Fibroblast of the conjunctiva (primary cell): ENCODE measurements around the gene RIPOR3.

Experiments used
- DNase-seq: peaks from one replicate; pipeline ENCODE4 v3.0.0-alpha.2; 2010; ENCODE audit warnings: low read depth

RIPOR3 gene

DNA sequence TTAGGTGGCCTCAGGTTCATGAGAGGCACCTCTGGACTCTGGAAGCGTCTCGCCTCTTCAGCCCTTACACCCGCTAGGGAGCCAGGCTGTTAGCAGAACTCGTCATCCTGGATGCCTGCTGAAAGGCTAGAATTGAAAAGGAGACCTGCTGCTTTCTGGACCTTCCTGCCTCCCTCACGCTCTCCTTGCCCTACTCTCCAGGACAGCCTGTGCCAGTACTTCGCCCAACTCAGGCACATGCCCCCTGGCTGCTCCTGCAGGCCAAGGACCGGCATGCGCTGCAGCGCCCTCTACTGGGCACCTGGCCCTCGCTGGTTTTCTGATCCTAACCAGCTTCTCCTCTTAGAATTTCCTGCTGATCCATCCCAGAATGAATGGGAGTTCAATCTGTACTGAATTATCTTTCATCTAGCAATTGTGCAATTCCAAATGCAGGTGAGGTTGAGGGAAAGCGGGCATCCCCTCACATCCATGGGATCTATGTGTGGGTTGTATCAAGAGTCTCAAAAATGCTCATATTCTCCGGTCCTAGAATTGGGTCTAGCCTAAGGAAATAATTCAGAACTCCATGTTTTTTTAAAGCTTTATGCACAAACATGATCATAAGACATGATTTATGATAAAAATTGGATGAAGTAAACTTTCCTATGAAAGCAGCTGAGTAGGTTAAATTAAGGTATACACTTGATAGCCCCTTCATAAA, 103.2 kb downstream of the RIPOR3 start:
- peak; percentile 35 for DNase-seq

DNA sequence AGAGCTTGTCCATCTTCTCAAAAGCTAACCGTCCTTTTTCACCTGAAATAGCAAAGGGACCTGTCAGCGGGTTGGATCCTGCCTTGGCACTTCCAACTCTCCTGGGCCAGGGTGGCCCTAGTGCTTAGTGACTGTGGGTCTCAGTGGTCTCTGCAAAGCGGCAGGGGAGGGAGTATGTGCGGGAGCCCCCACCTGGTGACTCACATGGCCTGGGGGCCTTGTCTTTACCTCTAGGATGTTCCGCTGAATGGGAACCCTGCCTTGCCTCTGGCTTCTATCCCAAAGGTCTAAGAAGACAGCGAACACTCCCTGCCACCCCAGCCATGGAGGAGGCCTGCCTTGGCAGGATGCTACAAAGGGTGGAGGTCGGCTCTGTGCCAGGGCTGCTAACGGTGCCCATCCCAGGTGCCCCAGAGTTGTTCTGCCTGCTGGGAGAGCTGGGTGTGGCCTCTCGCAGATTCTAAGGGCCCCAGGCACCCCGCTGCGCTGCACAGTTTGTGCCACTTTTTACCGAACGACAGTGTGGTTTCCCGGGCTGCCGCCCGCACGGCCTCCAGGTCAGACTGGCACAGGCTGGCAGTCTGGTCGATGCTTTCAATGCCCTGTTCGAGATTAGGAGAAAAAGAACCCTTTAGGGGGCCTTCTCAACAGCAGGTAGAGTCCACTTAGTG, 103.9 kb downstream of the RIPOR3 start:
- DNase-seq: no peak

GRCh38 chr20:50586531-50587232, 104.7 kb downstream of the RIPOR3 start:
- no peak for DNase-seq

DNA sequence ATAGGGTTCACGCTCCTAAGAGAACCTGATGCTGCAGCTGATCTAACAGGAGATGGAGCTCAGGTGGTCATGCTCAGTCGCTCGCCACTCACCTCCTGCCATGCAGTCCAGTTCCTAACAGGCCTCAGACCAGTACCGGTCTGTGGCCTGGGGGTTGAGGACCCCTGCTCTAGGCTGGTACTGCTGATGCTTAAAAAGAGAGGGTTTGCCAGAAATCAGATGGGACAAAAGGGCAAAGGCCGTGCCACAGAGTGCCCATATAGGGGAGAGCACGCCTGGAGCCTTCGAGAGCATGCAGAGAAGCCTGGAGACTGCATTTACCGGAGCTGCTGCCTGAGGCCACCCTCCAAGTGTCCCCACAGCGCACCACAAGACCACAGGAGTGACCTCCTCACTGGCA, 105.7 kb downstream of the RIPOR3 start:
- DNase-seq: no peak

DNA sequence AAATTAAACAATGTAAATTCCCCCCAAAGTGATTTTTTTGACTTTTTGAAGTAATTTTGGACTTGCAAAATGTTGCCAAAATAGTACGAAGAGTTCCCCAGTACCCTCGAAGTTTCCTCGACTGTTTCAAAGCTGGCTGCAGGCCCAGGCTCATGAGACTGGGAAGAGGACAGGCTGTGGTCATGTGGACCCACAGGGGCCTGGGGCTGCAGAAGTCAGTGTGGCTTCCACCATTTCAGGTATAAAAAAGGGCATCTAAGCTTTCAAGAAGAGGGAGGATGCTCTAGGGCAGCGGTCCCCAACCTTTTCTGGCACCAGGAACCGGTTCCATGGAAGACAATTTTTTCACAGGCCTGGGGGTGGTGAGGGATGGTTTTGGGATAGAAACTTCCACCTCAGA, 106.1 kb downstream of the RIPOR3 start:
- no peak for DNase-seq

GRCh38 chr20:50584687-50585086, 106.7 kb downstream of the RIPOR3 start:
- peak; percentile 45 for DNase-seq

DNA sequence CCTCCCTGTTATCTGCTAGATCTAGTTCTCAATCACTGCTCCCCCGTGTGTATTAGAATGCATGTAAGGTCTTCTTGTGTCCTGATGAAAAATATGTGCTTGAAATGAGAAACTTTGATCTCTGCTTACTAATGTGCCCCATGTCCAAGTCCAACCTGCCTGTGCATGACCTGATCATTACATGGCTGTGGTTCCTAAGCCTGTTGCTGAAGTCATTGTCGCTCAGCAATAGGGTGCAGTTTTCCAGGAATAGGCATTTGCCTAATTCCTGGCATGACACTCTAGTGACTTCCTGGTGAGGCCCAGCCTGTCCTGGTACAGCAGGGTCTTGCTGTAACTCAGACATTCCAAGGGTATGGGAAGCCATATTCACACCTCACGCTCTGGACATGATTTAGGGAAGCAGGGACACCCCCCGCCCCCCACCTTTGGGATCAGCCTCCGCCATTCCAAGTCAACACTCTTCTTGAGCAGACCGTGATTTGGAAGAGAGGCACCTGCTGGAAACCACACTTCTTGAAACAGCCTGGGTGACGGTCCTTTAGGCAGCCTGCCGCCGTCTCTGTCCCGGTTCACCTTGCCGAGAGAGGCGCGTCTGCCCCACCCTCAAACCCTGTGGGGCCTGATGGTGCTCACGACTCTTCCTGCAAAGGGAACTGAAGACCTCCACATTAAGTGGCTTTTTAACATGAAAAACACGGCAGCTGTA, 107.7 kb downstream of the RIPOR3 start:
- DNase-seq: no peak

DNA sequence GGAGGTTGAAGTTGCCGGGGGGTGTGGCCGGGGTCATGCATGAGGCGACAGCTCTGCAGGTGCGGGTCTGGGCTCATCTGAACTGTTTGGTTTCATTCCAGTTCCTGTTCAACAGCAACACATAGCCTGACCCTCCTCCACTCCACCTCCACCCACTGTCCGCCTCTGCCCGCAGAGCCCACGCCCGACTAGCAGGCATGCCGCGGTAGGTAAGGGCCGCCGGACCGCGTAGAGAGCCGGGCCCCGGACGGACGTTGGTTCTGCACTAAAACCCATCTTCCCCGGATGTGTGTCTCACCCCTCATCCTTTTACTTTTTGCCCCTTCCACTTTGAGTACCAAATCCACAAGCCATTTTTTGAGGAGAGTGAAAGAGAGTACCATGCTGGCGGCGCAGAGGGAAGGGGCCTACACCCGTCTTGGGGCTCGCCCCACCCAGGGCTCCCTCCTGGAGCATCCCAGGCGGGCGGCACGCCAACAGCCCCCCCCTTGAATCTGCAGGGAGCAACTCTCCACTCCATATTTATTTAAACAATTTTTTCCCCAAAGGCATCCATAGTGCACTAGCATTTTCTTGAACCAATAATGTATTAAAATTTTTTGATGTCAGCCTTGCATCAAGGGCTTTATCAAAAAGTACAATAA, 108.6 kb downstream of the RIPOR3 start:
- DNase-seq: no peak

DNA sequence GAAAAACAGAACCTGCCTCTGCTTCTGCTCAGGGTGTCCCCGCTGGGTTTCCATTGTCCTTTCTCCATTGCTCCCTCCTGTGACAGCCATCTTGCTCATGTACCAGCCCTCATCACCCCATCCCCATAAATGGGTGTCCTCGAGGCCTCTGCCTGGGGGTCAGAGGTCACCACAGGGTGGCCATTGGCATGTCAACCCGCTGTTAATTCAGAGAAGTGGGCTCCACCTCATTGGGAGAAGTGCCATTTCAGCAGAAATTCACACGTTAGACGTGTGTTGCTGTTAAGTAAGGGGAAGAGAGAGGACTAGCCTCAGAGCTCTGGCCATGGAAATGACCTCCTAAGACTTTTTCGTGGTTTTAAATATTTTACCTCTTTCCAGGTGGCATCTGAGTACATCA, 109.2 kb downstream of the RIPOR3 start:
- DNase-seq: no peak

GRCh38 chr20:50580842-50581544, 110.3 kb downstream of the RIPOR3 start:
- no peak for DNase-seq

GRCh38 chr20:50580016-50580747, 111.2 kb downstream of the RIPOR3 start:
- DNase-seq: peak; percentile 43

DNA sequence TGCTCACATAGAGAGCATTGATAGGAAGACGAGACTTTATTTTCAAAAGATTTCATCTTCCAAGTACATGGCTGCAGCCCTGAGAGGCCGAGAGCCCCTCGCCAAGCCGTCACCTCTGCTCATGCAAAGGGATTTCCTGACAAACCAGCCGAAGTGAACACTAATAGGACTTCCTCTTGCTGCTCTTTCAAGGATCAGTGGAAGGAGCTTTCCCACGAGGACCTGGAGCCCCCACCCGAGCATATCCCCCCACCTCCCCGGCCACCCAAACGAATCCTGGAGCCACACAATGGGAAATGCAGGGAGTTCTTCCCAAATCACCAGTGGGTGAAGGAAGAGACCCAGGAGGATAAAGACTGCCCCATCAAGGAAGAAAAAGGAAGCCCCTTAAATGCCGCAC, 111.8 kb downstream of the RIPOR3 start:
- DNase-seq: no peak

GRCh38 chr20:50578778-50579165, 112.6 kb downstream of the RIPOR3 start:
- DNase-seq: no peak

GRCh38 chr20:50578061-50578777, 113.1 kb downstream of the RIPOR3 start:
- DNase-seq: no peak

GRCh38 chr20:50577175-50578018, 113.9 kb downstream of the RIPOR3 start:
- DNase-seq: no peak

GRCh38 chr20:50575865-50576720, 115.2 kb downstream of the RIPOR3 start:
- peak; percentile 36 for DNase-seq

- no peak for DNase-seq
Measured at GRCh38 chr20:50574586-50574985, 116.8 kb downstream of the RIPOR3 start.

DNA sequence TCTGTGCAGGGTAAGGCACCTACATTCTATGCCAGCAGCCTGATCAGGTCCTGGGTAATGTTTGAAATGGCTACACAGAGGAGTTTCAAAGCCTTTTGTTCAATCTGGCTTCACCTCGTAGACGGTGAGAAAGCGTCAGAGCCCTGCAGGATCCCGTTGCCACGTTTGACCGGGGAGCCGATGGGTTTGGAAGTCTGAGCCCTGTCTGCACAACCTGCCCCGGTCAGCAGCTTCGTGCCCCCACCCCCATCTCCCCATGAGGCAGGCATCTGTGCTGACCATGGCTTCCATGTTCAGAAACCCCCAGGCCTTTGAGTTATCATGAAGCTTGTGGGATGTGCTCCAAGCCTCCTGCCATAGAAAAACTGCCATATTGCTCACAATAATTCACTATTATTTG, 117.2 kb downstream of the RIPOR3 start:
- no peak for DNase-seq
